MM.1S (cell line): Measurements from ENCODE around the gene ESYT1.

Experiments used
- EZH2phosphoT487 ChIP-seq: fragments of 300-600 bp; sonication (generic); IDR thresholded peaks from 2 replicates; pipeline ENCODE4 v1.6.1; 2018; ENCODE audit warnings: antibody characterized with exemption, low read length
- TF ChIP-seq, protein P1 (sequence below): fragments of 300-600 bp; sonication (generic); IDR thresholded peaks from 2 replicates; pipeline ENCODE4 v1.5.1; 2016; ENCODE audit warnings: antibody characterized with exemption, low read length, mixed read lengths

DNA sequence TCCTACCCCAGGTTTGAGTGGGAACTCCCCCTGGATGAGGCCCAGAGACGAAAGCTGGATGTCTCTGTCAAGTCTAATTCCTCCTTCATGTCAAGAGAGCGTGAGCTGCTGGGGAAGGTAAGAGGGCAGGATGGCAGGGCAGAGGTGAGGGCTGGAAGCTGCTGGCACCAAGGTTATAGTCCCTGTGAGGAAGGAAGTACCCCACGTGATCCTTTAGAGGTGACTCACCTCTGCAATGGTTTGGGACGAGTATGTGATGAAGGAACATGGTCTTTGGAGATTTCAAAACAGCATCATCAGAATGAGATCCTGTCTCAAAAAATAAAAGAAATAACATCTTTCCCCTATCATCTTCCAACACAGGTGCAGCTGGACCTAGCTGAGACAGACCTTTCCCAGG is 15.2 kb downstream of the ESYT1 start:
- TF ChIP-seq, protein P1, sequence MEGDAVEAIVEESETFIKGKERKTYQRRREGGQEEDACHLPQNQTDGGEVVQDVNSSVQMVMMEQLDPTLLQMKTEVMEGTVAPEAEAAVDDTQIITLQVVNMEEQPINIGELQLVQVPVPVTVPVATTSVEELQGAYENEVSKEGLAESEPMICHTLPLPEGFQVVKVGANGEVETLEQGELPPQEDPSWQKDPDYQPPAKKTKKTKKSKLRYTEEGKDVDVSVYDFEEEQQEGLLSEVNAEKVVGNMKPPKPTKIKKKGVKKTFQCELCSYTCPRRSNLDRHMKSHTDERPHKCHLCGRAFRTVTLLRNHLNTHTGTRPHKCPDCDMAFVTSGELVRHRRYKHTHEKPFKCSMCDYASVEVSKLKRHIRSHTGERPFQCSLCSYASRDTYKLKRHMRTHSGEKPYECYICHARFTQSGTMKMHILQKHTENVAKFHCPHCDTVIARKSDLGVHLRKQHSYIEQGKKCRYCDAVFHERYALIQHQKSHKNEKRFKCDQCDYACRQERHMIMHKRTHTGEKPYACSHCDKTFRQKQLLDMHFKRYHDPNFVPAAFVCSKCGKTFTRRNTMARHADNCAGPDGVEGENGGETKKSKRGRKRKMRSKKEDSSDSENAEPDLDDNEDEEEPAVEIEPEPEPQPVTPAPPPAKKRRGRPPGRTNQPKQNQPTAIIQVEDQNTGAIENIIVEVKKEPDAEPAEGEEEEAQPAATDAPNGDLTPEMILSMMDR = no peak
- TF ChIP-seq EZH2phosphoT487 = no peak
